Medulla oblongata (tissue), 1 donor: ENCODE results near the gene MYO1H.
"Not testable (repeated sequence)": the region's sequence is repeated elsewhere in the genome, so short reads cannot be mapped to it uniquely, and the experiment has no call there.

Experiments
- DNase-seq: peaks from one replicate; pipeline ENCODE4 v3.0.0-alpha.2; 2015; ENCODE audit errors: extremely low spot score

The MYO1H gene

DNA sequence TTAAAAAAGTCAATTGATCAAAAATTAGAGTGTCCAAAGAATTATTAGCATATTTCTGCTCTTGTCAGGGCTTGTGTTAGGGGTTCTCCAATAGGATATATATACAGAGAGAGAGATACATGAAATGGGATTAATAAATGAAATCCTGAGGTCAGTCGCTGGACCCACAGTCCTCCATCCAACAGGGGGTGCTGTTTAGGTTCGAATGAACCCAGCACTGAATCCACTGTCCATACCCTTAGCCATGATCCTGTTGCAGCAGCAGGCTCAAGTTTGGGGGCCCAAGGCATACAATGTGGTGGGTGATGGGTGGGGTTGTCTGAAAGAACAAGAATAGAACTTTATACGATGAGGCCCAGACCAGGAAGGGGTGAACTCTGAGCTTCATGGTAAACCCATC is 780 bp upstream of the MYO1H start:
- no peak for DNase-seq

- DNase-seq: no peak
These were observed 4.5 kb downstream of the MYO1H start for GRCh38 chr12:109352184-109352583.

- no peak for DNase-seq
These were observed 8.9 kb downstream of the MYO1H start for GRCh38 chr12:109356577-109356976.

DNA sequence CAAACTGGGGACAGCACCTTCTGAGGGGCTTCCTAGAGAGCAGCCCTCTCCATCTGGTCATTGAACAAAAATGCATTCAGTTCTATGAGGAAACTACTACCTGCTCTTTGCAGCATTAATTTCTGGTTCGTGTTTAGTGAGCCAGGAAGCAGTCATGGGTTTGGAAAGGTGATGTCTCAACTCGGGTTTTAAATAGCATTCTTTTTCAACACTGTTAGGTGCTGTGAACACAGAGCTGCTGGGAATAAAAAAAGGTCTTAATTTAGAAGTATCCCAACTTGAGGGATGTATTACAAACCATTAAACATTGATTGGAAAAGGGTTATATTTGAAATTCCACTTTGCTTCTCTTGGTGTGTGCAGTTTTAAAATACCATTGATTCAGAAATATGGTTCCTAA is 9.3 kb downstream of the MYO1H start:
- no peak for DNase-seq

- DNase-seq: peak; percentile 5
These were observed 10.6 kb downstream of the MYO1H start for GRCh38 chr12:109358154-109358869.

DNA sequence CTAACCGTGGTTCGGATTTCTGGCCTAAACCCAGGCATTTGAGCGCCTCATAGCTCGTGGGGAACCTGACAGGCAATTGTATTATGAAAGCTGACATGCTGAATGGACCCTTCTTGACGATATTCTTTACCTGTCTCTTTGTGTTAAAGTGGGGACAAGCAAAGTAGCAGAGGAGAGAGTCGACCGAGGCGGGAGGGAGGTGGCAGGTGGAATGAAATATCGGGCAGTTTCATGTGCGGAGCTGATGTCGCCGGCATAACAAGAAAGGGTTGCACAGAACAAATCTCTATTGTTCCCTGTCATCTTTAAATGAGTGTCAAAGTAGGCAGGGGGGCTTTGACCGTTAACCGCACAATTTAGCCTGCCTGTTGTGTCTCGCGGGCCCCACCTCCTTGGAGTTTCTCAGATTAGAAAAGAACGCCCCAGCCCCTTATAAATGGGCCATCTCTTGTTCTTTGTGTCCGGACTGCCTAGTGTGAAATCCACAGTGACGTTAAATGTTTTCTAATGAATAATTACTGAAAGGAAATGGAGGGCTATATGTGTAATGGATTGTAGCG is 11.5 kb downstream of the MYO1H start:
- no peak for DNase-seq

DNA sequence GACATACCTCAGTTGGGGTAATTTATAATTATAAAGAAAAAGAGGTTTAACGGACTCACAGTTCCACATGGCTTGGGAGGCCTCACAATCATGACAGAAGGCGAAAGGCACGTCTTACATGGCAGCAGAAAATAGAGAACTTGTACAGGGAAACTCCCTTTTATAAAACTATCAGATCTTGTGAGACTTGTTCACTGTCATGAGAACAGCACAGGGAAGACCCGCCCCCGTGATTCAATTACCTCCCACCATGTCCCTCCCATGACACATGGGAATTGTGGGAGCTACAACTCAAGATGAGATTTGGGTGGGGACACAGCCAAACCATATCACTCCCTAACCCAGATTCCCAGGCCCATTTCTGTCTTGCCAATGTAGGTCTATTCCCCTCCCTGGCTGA is 22.1 kb downstream of the MYO1H start:
- no peak for DNase-seq

DNA sequence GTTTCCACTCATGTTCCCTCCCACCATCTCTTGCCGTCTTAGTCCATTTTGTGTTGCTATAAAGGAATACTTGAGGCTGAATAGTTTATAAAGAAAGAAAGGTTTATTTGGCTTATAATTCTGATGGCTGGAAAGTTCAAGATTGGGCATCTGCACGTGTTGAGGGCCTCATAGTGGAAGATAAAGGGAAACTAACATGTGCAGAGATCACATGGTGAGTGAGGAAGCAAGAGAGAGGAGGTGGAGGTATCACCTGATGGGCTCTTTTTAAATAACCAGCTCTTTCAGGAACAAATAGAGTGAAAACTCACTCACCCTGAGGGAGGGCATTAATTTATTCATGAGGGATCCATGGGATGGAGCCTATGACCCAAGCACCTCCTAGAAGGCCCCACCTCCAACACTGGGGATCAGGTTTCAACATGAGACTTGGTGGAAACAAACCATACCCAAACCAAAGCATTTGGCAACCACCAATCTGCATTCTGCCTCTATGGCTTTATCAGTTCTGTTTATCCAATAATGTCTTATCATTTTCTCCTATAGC is 29.5 kb downstream of the MYO1H start:
- no peak for DNase-seq

- no peak for DNase-seq
These were observed 30.9 kb downstream of the MYO1H start for GRCh38 chr12:109378569-109378968.

DNA sequence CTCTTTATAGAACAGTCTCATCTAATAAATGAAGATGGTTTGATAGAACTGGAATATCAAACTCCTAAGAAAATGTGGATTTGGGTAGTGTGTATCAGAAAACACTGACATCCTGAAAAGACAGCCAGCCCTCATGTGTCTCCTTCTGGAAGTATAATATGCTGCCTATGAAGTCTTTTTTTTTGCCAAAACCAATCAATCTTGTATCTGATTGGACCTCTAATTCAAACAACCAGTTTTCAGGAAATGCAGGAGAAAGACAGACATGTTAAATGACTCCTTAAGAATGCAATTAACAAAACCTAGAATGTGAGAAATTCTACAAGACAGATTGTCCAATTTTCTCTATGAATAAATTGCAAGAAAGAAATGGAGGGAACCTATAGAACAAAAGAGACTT is 34.3 kb downstream of the MYO1H start:
- DNase-seq: no peak

GRCh38 chr12:109383240-109383639 is 35.5 kb downstream of the MYO1H start:
- no peak for DNase-seq

DNA sequence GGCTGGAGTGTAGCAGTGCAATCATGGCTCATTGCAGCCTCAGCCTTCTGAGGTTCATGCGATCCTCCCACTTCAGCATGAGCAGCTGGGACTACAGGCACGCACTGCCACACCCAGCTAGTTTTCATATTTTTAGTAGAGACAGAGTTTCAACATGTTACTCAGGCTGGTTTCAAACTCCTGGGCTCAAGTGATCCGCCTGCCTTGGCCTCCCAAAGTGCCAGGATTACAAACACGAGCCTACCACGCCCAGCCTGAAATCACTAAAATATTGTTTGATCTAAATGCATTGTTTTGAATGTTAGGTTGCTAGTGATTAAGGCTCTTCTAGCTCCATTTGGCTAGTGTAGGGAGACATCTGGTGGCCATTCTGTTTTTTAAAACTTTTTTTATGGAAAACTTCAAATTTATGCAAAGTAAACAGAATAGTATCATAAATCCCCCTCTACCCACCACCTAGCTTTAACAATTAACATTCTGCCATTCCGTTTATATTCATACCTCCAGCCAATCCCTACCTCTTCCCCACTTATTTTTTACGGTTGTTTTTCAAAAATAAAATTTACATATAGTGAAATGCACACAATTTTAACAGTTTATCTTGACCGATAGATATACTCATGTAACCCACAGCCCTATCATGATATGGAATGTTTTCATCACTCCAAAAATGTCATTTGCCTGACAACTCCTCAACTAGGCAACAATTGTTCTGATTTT is 37.8 kb downstream of the MYO1H start:
- DNase-seq: peak; percentile 56

- DNase-seq: no peak
These were observed 38.3 kb downstream of the MYO1H start for GRCh38 chr12:109386059-109386433.

DNA sequence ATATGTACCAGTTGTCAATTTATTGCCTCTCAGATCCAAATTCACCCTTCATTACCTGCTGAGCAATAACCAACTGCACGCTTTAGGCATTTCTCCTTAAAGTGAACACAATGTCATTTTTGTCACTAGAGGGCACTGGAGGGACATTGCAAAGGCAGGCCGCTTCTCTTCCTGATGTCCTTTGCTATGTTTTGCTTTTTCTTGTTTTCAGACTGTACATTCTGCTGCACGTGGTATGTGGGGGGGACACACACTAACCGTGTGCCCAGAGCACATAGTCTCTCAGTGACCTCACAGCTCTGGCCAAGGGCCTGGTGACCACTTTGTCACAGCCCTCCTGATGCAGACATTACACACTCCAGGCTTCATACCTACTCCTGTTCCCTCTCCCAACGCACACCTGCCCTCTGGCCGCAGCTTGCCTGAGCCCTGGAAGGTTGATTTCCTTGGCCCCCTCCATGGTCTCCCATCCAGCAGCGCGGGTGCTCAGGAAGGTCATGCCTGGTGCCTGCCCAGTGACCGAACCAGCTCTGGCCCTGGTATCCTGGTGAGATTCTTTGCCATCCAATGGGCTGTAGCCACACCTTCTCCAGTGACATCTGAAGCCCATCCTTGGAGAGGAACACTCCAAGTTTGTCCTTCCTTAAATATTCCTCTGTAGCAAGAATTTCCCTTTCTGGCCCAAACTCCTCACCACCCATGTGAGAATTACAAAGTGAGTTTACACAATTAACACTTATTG is 39.9 kb downstream of the MYO1H start:
- peak; percentile 44 for DNase-seq

DNA sequence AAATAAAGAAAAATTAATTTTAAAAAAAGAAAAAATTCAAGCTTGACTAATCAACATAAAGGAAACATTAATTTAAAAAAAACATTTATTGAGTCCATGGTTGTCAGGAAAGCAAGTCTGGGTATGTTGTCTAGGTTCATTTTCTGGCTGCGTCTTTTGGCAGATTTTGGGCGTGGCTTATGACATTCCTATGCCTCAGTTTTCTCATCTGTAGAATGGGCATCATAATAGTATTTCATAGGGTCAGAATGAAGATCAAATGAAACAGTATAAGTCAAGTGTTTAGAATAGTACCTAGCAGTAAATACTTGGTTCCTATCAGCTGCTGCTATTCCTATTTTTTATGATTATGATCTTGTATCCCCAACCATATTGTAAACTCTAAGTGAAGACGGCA is 40.5 kb downstream of the MYO1H start:
- no peak for DNase-seq

GRCh38 chr12:109389146-109389545 is 41.4 kb downstream of the MYO1H start:
- DNase-seq: no peak

DNA sequence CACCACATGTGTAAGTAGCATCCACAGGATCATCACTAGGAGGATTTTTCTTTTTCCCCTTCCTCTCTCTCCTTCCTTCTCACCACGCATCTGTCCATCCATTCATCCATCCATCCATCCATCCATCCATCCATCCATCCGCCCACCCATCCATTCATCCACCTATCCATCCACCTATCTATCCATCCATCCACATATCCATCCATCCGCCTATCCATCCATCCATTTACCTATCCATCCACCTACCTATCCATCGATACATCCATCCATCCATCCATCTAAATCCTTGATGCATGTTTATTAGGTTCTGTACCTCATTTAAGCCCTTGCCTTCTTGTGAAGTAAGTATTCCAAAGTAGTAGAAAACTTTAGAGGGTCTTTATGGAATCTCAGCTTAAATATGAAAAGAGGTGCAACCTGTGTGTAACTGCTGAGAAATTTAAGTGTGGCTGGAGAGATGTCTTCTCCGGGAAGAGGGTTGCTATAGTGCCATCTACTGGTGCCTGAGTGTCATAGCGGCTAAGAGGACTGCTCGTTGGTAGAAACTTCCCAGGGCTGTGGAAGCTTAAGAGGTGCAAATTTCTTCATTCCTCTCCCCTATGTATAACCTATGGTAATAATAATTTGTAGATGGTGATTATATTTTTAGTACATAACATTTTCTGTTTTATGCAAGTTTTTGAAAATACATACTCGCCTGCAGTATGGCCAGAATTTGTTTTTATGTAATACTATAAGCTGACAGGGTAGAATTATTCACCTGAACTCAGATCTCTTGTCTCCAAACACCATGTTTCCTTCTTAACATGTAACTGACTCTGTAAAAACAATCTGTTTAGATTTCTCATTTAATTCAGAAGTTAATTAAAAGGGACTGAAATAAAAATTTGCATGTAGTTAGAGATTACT is 46.0 kb downstream of the MYO1H start:
- DNase-seq: peak; percentile 71

GRCh38 chr12:109394891-109395290 is 47.2 kb downstream of the MYO1H start:
- DNase-seq: no peak

DNA sequence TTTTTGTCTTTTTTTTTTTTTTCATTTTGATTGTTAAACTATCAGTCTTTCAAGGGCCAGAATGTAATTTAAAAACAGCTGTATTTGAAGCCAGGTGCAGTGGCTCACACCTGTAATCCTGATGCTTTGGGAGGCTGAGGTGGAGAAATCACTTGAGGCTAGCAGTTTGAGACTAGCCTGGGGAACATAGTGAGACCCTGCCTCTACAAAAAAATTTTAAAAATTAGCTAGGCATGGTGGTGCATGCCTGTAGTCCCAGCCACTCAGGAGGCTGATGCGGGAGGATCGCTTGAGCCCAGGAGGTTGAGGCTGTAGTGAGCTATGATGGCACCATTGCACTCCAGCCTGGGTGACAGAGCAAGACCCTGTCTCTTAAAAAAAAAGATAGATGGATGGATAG is 57.1 kb downstream of the MYO1H start:
- not testable (repeated sequence) for DNase-seq

- DNase-seq: not testable (repeated sequence)
These were observed 58.4 kb downstream of the MYO1H start for GRCh38 chr12:109406147-109406546.

GRCh38 chr12:109418848-109419480 is 71.3 kb downstream of the MYO1H start:
- DNase-seq: no peak
